PFSK-1 (cell line): ENCODE data around the gene UBE2L3.

ENCODE experiments used
- FOXP2 ChIP-seq: optimal IDR thresholded peaks from 2 replicates; pipeline ENCODE3; 2011; ENCODE audit warnings: borderline replicate concordance, control low read depth, inconsistent platforms; ENCODE audit not compliant: insufficient read depth; ENCODE audit errors: extremely low read length, extremely low read depth
- POLR2AphosphoS5 ChIP-seq: IDR thresholded peaks from 2 replicates; pipeline ENCODE4 v1.6.1; 2012; ENCODE audit warnings: low read depth, mild to moderate bottlenecking, control low read depth, low read length, moderate library complexity
- SIN3A ChIP-seq: IDR thresholded peaks from 2 replicates; pipeline ENCODE4 v1.6.1; 2012; ENCODE audit warnings: mild to moderate bottlenecking, low read length, moderate library complexity, borderline replicate concordance; ENCODE audit not compliant: insufficient read depth
- TAF1 ChIP-seq: IDR thresholded peaks from 2 replicates; pipeline ENCODE4 v1.6.1; 2012; ENCODE audit warnings: low read length, control low read depth, borderline replicate concordance; ENCODE audit not compliant: insufficient read depth
- TF ChIP-seq, protein P1 (sequence below), 2 experiments: IDR thresholded peaks; 2 replicates each; pipeline versions ENCODE4 v1.6.1 to v1.8.0; 2011 to 2012; ENCODE audit warnings: low read depth in 2 of 2, low read length in 2 of 2, control low read depth in 1 of 2, inconsistent platforms in 1 of 2, mild to moderate bottlenecking in 1 of 2, moderate library complexity in 1 of 2; ENCODE audit not compliant: insufficient read depth in 1 of 2

Gene UBE2L3

DNA sequence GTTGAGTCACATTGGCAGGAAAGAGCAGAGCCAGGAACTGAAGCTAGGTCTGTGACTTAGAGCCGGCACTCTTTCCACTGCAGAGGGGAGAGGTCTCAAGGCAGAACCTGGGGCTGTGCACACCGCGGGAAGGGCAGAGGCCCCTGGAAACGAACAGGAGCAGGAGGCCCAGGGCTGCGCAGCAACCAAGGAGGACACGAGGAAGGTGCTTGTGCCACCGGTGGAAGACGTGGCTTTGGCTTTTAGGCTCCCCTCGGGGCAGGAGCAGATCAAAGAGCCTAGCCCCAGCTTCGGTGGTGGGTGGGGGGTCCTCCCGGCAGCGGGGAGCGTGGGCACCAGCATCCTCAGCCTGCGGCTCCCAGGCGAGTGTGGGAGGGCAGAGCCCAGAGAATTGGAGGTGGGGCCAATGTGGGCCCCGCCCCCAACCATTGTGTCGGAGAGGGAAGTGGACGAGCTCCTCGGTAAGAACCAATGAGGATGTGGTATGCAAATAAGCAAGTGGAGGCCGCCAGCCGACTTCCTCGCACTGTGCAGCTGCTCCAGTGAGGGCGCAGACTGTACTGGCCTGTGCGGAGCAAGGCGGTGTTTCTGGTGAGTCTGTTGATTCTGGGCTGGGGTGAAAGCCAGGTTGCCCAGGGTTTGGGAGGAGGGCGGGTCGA lies 64.9 kb downstream of the UBE2L3 start, which contains the start of gene CCDC116:
Gene CCDC116, plus strand, starts transcription at position 524 of the 659 bp plus-strand sequence. CDS start 422 bp downstream, outside the sequence.
- no peak for TF ChIP-seq TAF1
- TF ChIP-seq SIN3A, result no peak
- TF ChIP-seq, protein P1, sequence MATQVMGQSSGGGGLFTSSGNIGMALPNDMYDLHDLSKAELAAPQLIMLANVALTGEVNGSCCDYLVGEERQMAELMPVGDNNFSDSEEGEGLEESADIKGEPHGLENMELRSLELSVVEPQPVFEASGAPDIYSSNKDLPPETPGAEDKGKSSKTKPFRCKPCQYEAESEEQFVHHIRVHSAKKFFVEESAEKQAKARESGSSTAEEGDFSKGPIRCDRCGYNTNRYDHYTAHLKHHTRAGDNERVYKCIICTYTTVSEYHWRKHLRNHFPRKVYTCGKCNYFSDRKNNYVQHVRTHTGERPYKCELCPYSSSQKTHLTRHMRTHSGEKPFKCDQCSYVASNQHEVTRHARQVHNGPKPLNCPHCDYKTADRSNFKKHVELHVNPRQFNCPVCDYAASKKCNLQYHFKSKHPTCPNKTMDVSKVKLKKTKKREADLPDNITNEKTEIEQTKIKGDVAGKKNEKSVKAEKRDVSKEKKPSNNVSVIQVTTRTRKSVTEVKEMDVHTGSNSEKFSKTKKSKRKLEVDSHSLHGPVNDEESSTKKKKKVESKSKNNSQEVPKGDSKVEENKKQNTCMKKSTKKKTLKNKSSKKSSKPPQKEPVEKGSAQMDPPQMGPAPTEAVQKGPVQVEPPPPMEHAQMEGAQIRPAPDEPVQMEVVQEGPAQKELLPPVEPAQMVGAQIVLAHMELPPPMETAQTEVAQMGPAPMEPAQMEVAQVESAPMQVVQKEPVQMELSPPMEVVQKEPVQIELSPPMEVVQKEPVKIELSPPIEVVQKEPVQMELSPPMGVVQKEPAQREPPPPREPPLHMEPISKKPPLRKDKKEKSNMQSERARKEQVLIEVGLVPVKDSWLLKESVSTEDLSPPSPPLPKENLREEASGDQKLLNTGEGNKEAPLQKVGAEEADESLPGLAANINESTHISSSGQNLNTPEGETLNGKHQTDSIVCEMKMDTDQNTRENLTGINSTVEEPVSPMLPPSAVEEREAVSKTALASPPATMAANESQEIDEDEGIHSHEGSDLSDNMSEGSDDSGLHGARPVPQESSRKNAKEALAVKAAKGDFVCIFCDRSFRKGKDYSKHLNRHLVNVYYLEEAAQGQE (IDR thresholded peaks at IDR 0.05; ENCODE audit: insufficient read depth in 1 of 2, low read depth in 2 of 2, low read length in 2 of 2), result no peak
- no peak for TF ChIP-seq POLR2AphosphoS5
- no peak for TF ChIP-seq FOXP2

DNA sequence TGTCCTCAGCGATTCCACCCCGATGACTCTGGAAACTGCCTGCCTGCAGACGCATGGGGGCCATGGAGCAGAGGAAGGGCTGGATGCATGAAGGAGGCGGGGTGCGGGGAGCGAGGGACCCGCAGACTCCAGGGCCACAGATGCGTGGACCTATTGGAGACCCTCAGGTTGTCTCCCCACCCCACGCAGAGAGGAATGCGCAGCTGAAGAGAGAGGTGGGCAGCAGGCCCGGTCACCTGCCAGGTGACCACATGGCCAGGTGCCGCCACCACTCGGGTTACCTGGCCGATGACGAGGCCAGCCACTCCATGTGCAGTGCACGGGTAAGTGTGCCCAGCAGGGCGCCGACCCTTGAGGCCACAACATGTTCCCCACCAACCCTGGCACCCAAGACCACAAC lies 65.4 kb downstream of the UBE2L3 start:
- TF ChIP-seq POLR2AphosphoS5, result no peak
- no peak for TF ChIP-seq FOXP2
- TF ChIP-seq TAF1, result no peak
- no peak for TF ChIP-seq SIN3A
- TF ChIP-seq, protein P1 (IDR thresholded peaks at IDR 0.05; ENCODE audit: insufficient read depth in 1 of 2, low read depth in 2 of 2, low read length in 2 of 2), result no peak

DNA sequence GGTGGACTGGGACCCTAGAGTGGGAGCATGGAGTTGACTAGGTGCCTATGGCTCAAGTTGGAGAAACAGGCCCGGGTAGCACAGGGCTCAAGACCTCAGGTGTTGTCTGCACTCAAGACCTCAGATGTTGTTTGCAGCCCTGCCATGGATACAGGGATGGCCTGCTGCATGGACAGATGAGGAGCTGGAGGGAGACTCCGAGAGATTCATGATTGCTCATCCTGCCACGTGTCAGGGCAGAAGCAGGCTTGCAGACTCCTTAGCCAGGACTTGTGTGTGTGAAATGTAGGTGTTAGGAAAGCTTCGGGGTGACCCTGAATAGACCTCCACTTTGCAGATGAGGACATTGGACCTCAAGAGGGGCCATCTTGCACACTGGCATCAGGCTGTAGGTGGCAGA lies 66.0 kb downstream of the UBE2L3 start:
- TF ChIP-seq POLR2AphosphoS5, result no peak
- no peak for TF ChIP-seq FOXP2
- no peak for TF ChIP-seq TAF1
- TF ChIP-seq SIN3A, result no peak
- TF ChIP-seq, protein P1 (IDR thresholded peaks at IDR 0.05; ENCODE audit: insufficient read depth in 1 of 2, low read depth in 2 of 2, low read length in 2 of 2), result no peak

DNA sequence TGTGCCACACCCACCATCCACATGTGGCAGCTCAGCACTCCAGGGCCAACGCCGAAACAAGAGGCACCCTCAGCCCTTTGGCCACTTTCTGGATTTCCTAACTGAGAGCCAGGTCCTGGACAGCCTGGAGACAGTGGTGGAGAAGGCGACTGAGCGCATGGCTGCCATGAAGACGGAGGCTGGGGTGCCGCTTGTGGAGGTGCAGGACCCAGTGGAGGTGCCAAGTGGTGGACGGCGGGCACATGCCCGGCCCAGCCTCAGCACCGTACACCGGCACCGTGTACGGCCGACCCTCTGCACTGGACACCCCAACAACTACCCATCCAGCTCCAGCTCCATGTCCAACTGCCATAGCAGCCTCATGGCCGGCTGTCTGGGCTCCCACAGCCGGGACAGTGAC lies 66.6 kb downstream of the UBE2L3 start:
- no peak for TF ChIP-seq SIN3A
- TF ChIP-seq, protein P1 (IDR thresholded peaks at IDR 0.05; ENCODE audit: insufficient read depth in 1 of 2, low read depth in 2 of 2, low read length in 2 of 2), result no peak
- no peak for TF ChIP-seq TAF1
- TF ChIP-seq POLR2AphosphoS5, result no peak
- no peak for TF ChIP-seq FOXP2

DNA sequence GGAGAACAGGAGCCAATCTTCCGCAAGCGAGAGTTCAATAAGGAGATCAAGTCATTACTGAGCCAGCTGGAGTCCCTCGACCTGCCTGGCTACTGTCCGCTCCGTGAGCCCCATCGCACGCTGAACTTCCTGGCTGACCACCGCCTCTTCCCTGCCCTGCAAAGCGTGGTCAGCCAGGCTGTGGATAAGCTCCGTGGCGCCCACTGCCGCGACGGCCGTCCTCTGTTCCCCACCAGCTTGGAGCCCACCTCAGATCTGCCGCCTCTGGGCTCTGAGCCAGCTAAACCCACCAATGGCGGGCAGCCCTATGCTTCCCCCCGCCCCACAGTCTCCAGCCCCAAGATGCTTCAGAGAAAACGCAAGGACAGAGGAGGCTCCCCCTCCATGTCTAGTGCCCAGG lies 67.3 kb downstream of the UBE2L3 start:
- TF ChIP-seq, protein P1 (IDR thresholded peaks at IDR 0.05; ENCODE audit: insufficient read depth in 1 of 2, low read depth in 2 of 2, low read length in 2 of 2), result no peak
- TF ChIP-seq SIN3A (no peak), POLR2AphosphoS5 (no peak), FOXP2 (no peak), TAF1 (no peak)
